Activated CD4-positive, alpha-beta T cell treated with anti-CD3 and anti-CD28 coated beads, Interleukin-2, amount 50 U/mL, for 1 hour (primary cell): Measurements from ENCODE around the gene HIPK1.

ENCODE experiments used
- DNase-seq: peaks from one replicate; pipeline ENCODE4 v3.0.0-alpha.2; 2020

The HIPK1 gene

DNA sequence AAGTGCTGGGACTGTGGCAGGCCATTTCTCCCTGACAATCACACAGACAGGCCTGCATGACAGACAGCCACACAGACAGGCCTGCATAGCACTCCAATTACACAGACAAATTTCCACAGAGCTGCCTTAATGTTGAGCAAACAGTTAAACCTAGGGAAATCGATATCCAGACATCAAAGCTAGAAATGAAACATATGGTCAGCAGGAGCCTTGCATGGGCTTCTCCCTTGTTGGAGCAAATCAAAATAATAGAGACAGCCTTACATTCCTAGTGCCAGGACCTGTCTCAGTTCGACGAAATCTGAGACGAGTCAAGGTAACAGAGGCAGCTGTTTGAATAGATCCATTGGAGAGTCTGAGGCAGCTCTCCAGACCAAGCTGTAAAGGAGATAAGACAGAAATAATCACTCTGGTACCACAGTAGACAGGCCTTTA lies 92.6 kb downstream of the HIPK1 start:
- DNase-seq: no peak

GRCh38 chr1:114022877-114023276 lies 93.8 kb downstream of the HIPK1 start:
- DNase-seq: no peak

DNA sequence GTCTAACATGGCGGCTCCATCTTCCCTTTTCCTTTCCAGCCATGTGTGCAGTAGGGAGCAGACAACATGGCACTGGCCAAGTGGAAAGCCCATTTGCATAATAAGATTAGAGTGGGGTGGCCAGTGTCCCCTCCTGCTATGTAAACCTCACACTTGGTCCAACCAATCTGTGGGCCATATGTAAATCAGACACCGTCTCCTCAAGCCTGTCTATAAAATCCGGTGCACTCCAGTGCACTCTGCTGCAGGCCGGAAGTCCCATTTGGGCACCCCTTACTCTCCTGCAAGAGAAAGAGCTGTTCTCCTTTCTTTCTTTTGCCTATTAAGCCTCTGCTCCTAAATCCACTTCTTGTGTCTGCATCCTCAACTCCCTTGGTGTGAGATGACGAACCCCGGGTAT lies 94.3 kb downstream of the HIPK1 start:
- DNase-seq: no peak

- no peak for DNase-seq
These were observed 94.9 kb downstream of the HIPK1 start for GRCh38 chr1:114024049-114024448.

- DNase-seq: no peak
These were observed 96.7 kb downstream of the HIPK1 start for GRCh38 chr1:114025609-114026401.

DNA sequence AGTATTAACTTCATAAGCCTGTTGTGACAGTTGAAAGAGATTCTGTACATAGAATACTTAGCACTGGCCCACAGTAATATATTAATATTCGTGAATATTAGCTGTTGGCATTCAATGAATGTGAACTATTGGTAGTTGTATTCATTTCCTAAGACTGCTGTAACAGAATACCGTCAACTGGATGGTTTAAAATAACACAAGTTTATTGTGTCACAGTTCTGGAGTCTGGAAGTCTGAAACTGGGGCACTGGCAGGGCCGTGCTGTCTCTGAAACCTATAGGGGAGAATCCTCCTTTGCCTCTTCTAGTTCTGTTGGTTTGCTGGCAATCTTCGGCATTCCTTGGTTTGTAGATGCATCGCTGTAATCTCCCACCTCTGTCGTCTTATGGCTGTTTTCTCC lies 97.7 kb downstream of the HIPK1 start:
- DNase-seq: no peak
